Stimulated activated CD4-positive, alpha-beta T cell treated with anti-CD3 and anti-CD28 coated beads, Interleukin-2, amount 100 ng/mL, for 48 hours (primary cell): ENCODE measurements around the gene CCZ1.
"Not testable (repeated sequence)": the region's sequence is repeated elsewhere in the genome, so short reads cannot be mapped to it uniquely, and the experiment has no call there.

Experiments
- DNase-seq, 2 donors: peaks; one replicate each; pipeline ENCODE4 v3.0.0-alpha.2; 2020

The CCZ1 gene

DNA sequence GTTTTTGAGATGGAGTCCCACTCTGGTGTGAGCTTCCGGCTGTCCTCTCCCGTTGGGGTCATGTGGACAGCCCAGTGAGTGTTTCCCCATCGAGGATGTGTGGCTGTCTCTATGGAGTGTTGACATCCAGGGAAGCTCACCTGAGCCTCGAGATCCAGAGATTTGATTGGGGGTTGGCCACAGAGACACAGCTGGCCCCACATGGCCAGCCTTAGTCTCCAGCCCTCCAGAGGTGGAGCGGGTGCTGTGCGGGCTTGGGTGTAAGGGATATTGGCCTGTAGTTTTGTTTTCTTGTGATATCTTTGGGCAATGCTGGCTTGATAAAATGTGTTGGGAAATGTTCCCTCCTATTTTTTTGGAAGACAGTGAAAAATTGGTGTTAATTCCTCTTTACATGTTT, 18.0 kb downstream of the CCZ1 start:
- not testable (repeated sequence) for DNase-seq

DNA sequence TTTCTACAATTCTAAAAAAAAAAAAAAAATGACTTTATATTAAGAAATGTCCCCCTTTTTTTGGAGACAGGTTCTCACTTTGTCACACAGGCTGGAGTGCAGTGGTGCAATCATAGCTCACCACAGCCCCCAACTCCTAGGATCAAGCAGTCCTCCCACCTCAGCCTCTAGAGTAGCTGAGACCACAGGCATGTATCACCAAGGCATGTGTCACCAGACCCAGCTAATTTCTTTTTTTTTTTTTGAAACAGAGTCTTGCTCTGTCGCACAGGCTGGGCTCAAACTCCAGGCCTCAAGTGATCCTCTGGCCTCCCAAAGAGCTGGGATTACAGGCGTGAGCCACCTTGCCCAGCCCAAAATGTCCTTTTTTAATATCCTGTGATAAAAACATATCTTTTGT, 25.6 kb downstream of the CCZ1 start:
- not testable (repeated sequence) for DNase-seq

DNA sequence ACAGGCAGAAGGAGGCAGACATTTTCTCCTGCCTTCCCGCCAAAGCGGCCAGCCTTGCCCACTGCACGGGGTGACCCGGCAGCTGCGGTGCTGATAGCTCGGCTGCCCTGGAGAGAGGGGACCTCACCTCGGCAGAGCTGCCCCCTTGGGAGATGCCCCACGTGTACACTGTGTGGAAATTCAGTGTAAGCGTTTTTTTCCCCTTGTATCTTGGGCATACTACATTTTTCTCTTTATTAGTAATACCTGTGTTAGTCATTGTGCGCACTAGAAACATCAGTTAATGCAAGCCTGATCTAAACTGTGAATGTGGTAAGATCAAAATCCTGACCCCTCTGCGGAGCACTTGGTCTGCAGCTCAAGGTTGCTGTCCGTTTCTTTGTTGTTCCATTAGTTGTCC, 26.1 kb downstream of the CCZ1 start:
- DNase-seq, result not testable (repeated sequence)

DNA sequence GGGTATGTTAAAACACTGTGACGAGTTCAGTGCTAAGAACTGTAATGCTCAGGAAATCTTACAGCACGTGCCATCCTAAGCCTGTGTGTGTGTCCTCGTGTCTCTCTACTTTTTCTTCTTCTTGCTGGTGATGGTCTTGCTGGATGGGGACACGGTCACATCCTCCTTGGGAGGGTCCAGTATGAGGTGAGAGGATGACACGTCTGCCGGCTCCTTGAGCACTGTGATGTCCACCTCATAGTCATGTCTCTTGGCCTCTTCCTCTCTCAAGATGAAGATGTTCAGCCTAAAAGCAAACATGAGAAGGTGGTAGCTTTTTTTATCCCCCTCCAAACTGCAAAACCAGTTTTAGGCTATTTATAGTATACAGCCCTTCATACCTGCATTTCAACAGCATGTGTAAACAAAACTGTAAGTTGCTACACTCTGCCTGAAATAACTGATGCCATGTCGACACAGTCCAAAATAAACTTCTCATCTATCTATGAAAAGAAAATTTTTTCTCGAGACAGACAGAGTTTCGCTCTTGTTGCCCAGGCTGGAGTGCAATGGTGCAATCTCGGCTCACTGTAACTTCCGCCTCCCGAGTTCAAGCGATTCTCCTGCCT, 27.8 kb downstream of the CCZ1 start:
- not testable (repeated sequence) for DNase-seq

DNA sequence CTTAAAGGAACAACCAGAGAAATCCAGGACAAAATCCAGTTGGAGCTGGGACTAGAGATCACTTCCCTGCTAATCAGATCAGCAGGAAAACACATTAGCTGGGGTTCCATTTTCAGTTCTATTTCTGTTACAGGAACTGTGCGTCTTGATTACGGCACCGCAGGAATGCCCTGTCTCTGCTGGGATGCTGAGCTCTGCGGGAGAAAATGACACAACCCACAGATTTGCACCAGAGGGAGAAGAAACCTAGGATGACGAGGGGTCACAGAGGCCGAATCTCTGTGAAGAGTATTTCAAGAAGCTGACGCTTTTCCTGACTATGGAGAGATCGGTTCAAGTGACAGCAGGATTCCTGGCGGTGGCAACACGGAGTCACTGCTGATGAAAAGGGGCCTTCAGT, 31.8 kb downstream of the CCZ1 start:
- not testable (repeated sequence) for DNase-seq

DNA sequence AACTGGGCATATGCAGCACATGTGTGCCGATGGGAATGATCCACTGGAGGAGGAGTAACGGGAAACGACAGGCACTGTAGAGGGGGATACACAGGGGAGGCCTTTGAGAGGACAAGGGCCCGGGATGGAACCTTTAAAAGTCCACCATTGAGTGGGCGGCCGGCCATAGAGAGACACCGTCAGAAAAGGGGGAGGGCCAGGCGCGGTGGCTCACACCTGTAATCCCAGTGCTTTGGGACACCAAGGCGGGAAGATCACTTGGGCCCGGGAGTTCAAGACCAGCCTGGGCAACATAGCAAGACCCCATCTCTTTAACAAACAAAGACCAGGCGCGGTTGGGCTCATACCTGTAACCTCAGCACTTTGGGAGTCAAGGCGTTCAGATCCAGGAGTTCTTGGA, 32.7 kb downstream of the CCZ1 start:
- not testable (repeated sequence) for DNase-seq

DNA sequence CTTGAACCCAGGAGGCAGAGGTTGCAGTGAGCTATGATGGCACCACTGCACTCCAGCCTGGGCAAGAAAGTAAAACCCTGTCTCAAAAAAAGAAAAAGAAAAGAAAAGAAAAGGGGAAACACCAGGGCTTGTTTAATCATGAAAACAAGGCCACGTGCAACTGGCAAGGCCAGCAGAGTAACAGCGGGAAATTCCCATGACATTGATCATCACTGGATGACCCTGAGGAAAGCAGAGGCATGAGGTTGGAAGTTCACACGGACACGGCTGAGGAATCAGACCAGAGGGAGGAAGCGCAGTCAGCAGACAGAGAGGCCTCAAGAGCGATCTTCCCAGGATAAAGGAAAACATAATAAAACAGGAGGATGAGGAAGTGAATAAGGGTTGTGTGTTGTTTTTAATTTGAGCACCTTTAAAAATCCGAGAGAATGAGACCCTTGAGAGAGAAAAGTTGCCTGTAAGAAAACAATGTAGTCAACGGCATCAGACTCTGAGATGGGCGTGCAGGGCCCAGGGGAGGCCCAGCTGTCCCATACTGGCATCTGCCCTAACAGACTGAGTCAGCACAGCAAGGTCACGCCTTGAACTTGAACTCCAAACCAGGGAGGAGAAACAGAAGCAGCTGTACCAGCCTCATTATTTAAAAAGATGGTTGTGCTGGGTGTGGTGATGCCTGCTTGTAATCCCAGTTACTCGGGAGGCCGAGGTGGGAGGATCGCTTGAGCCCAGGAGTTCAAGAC, 33.5 kb downstream of the CCZ1 start:
- DNase-seq, result not testable (repeated sequence)

DNA sequence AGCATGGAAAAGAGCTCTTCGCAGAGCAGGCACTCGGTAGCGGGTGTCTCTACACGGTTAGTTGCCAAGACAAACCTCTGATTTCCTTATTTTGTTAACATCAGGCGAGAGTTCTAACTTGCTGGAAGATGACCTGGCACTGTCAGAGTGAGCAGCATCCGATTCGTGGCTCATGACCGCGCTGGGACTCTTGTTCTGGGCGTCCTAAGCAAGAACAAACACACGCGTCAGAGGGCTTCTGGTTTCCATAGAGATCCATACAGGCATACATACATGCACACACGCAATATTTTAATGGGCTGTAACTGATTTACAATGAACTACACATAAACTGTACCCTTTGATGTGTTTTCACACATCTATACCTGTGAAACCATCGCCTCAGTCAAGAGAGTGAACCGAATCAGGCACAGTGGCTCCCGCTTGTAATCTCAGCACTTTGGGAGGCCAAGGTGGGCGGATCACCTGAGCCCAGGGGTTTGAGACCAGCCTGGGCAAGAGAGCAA, 36.5 kb downstream of the CCZ1 start:
- DNase-seq, result not testable (repeated sequence)

DNA sequence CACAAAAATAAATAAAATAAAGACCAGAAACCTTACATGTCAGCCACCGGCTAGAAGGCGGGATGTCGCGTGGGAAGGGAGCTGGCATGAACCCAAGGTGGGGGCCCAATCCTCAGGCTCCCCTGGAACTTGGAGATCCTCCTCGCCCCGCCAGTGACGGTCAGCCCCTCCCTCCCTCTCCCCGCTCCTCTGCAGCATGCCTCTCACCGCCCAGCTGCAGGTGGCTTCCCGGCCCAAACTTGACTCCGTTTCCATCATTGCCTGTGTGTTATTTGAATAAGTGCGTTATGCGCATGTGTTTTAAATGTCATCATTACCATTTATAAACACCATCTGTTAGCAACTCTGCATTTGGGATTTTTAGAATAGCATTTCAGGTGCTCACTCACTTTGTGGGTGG, 64.7 kb downstream of the CCZ1 start:
- not testable (repeated sequence) for DNase-seq

DNA sequence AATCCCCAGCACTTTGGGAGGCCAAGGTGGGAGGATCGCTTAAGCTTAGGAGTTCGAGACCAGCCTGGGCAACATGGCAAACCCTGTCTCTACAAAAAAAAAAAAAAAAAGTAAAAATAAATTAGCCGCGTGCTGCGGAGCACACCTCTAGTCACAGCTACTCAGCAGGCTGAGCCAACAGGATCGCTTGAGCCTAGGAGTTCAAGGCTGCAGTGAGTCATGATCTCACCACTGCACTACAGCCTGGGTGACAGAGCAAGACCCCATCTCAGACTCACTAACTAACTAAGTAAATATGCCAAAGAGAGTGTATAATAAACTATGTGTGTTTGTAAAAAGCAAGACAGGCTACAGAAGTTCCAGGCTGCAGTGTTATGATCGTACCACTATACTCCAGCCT, 65.3 kb downstream of the CCZ1 start:
- not testable (repeated sequence) for DNase-seq

DNA sequence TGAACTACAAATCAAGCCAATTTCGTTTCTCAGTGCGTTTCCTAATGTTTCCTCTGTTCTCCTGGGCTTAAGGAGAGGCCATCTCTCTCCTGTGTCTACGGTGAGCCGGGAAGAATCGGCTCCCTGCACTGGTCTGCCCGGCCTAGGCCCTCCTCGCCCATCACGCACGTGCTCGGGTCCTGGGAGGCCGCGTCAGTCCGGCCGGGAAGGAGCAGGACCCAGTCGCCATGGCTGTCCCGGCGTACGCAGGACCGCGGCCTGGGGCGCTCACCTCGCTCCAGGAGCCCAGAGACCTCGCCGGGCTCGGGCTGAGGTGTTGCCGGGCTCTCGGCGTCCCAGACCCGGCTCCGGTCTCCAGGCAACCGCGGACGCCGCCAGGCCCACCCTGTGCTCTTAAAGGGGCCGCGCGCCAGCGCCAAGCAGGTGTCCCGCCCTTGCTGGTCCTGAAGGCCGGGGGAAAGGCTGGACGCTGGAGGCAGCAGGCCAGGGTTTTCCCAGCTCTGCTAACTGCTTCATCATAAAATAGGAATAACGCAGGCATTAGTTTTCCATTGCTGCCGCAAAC, 71.9 kb downstream of the CCZ1 start, which contains the start of gene RSPH10B:
Gene RSPH10B (minus strand): TSS at position 343 of the 565 bp plus-strand sequence. CDS start 3,573 bp downstream, outside the sequence.
- not testable (repeated sequence) for DNase-seq

DNA sequence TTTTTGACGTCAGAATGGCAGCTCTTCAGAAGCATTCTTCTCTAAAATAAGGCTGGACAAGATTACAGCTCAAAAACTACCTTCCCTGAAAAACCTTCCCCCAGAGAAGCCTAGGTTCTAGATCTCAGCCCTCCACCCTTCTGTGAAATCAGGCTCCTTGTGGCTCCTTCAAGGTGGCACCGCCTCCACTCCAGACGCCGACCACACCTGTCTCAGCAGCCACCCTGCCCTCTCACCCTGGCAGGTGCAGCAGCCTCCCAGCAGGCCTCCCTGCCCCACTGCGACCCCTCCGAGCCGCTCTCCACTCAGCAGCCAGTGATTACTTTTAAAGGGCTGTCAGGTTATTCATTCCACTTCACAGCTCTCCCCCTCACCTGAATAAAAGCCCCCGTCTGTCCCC, 75.0 kb downstream of the CCZ1 start:
- DNase-seq, result not testable (repeated sequence)
